ENCODE measurements around the gene CCDC61. TPM values are rescaled to one million over a fixed set of nuclear protein-coding genes. Genes with fewer than 3 reads are reported as not detected.

CCDC61 gene
- total and polyA plus RNA-seq, 2 of the 8 experiments (the other 6 are each of a cell fraction or from before 2014, with no cell fraction given) = 7.8 to 17.4 TPM

DNA sequence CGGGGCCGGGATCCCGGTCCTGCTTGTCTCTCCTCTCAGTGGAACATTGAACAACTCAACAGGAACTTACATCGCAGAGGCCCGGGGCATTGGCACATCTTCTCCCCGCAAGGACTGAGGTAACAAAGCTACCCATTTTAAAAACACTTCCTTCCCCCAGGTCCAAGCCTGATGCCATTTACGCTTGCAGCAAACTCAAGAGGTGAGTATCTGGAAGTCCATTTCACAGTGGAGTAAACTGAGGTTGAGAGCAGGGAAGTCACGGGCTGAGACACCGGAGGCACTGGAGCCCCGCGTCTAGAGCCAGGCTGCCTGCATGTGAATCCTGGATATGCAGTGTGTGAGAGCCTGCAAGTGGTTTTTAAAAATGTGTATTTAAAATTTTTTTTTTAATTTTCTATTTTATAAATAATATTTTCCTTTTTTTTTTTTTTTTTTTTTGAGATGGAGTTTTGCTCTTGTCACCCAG, 28.1 kb downstream of the CCDC61 start:
- Histone ChIP-seq H2BK20ac (ENCODE audit: low read length) (no peak overlapping the region), H3K9me3 (ENCODE audit: insufficient read depth in 2 of 2, low read depth in 1 of 2, low read length in 1 of 2) (no peaks in the 10 kb centered on the region), H3K4me1 (replicated peaks in 1 of 4; ENCODE audit: control insufficient read depth in 3 of 4, insufficient read depth in 4 of 4, low read length in 3 of 4) (peaks cover 0 to 14% (median 8%) of the 10 kb centered on the region in 4 experiments; a peak in 6 of 7 replicates), H3K56ac (replicated peaks; ENCODE audit: insufficient read length, low read depth, low read length) (no peak overlapping the region), H3K4ac (replicated peaks; ENCODE audit: insufficient read length, low read depth, low read length) (no peak overlapping the region), H2AK5ac (ENCODE audit: low read depth, low read length) (no peak overlapping the region), H2BK5ac (ENCODE audit: low read depth, low read length) (no peak overlapping the region), H3K14ac (ENCODE audit: insufficient read length) (no peak overlapping the region), H2BK15ac (ENCODE audit: low read length) (no peak overlapping the region), H3K4me3 (ENCODE audit: extremely low read depth in 1 of 4, insufficient read depth in 2 of 4, low read depth in 3 of 4, low read length in 4 of 4) (no peak overlapping the region), H3K79me1 (ENCODE audit: low read depth, low read length) (no peaks in the 10 kb centered on the region), H3K36me3 (ENCODE audit: control insufficient read depth in 2 of 4, insufficient read depth in 4 of 4, low read length in 3 of 4) (no peaks in the 10 kb centered on the region), H2BK120ac (replicated peaks; ENCODE audit: low read depth, low read length) (no peak overlapping the region), H4K8ac (ENCODE audit: extremely low read depth, insufficient read depth, low read length) (no peak overlapping the region), H3K4me2 (ENCODE audit: insufficient read depth in 1 of 2, low read depth in 2 of 2, low read length in 2 of 2) (no peak overlapping the region), H4K20me1 (replicated peaks in 1 of 2; ENCODE audit: control insufficient read depth in 1 of 2, insufficient read depth in 2 of 2, low read length in 2 of 2) (peaks cover 0 to 2% of the 10 kb centered on the region in 2 experiments), H4K91ac (replicated peaks; ENCODE audit: insufficient read length, low read length) (no peak overlapping the region), H3K9ac (replicated peaks in 1 of 4; ENCODE audit: extremely low read depth in 1 of 4, low read depth in 3 of 4, low read length in 3 of 4) (no peak overlapping the region), H3K23me2 (ENCODE audit: low read depth, low read length) (no peaks in the 10 kb centered on the region), H3K18ac (ENCODE audit: extremely low read depth, low read length) (no peak overlapping the region), H3K27me3 (replicated peaks in 1 of 4; ENCODE audit: control insufficient read depth in 3 of 4, extremely low read depth in 1 of 4, insufficient read depth in 3 of 4, low read length in 3 of 4) (0 out of 7 replicates have a peak, but pooled peaks cover 0 to 2% (median 0%) of the 10 kb centered on the region in 4 experiments), H3K23ac (ENCODE audit: insufficient read length) (no peak overlapping the region), H2AFZ (ENCODE audit: low read length) (no peak overlapping the region), H4K5ac (ENCODE audit: insufficient read length, low read depth, low read length) (no peak overlapping the region), H2BK12ac (ENCODE audit: low read depth, low read length) (no peak overlapping the region), H3K79me2 (ENCODE audit: control insufficient read depth in 1 of 2, insufficient read depth in 2 of 2, low read length in 2 of 2) (no peaks in the 10 kb centered on the region), H3K27ac (ENCODE audit: low read depth, low read length) (no peak overlapping the region)
- no peak for DNase-seq (ENCODE audit: low read depth in 1 of 2, low spot score in 2 of 2)
- CTCF ChIA-PET (ENCODE audit: partially characterized antibody) = interaction anchor here (0.7 to 17.0 kb wide), 4 partner anchors 43 to 951 kb away, joined by 3 to 250 read pairs (median 4); no protein-coding TSS in a partner anchor
- no peak for FAIRE-seq
- POLR2A ChIA-PET (ENCODE audit: partially characterized antibody) = interaction anchor here (1.1 to 2.7 kb wide), 4 partner anchors 10 to 362 kb away, joined by 3 to 7 read pairs (median 5); no protein-coding TSS in a partner anchor
- WGBS, 2 experiments (ENCODE audit: extremely low coverage in 1 of 2, insufficient coverage in 1 of 2, insufficient read length in 1 of 2, insufficient replicate concordance in 2 of 2, low coverage in 1 of 2, low lambda C conversion rate in 2 of 2, missing lambda C conversion rate in 1 of 2) = 97% methylated on average over 11 of the region's 11 CpGs; no CpG with 5 or more reads in 1 of the 2 experiments
- no peak for TF ChIP-seq TEAD4 (IDR thresholded peaks at IDR 0.05; ENCODE audit: low read depth, low read length)
- TF ChIP-seq EZH2 (IDR thresholded peaks at IDR 0.05; ENCODE audit: low read depth, low read length, severe bottlenecking) = no peak
- no peak for TF ChIP-seq POU5F1 (IDR thresholded peaks at IDR 0.05; ENCODE audit: low read depth, low read length)
- TF ChIP-seq SIX5 (IDR thresholded peaks at IDR 0.05; ENCODE audit: low read depth, low read length) = no peak
- TF ChIP-seq PHF8 (conservative IDR thresholded peaks at IDR 0.05; ENCODE audit: low read depth, low read length) = no peak
- TF ChIP-seq ZNF274 (IDR thresholded peaks at IDR 0.05; ENCODE audit: borderline replicate concordance, extremely low read depth, low read length) = no peak
- no peak for TF ChIP-seq JUND (IDR thresholded peaks at IDR 0.05; ENCODE audit: low read length)
- no peak for TF ChIP-seq SIN3A (conservative IDR thresholded peaks at IDR 0.05 in 1 of 2, IDR thresholded peaks at IDR 0.05 in 1 of 2; ENCODE audit: low read depth in 1 of 2, low read length in 2 of 2)

Measured in H1 (cell line).